HUES6 (cell line): Measurements from ENCODE around the gene AKAP10.
A peak's percentile ranks its signal among the peaks of the same experiment; 100 is the strongest.
"Not testable (repeated sequence)": the region's sequence is repeated elsewhere in the genome, so short reads cannot be mapped to it uniquely, and the experiment has no call there.

Source experiments
- H3K27ac ChIP-seq: 2 replicates; pipeline ENCODE4 v1.7.0; 2013; ENCODE audit warnings: low read depth, mild to moderate bottlenecking, low read length, inconsistent platforms
- H3K27me3 ChIP-seq: 2 replicates; pipeline ENCODE4 v1.6.1; 2013; ENCODE audit warnings: low read length; ENCODE audit not compliant: control insufficient read depth, insufficient read depth
- H3K36me3 ChIP-seq: 2 replicates; pipeline ENCODE4 v1.6.1; 2013; ENCODE audit warnings: low read length; ENCODE audit not compliant: control insufficient read depth, insufficient read depth
- H3K4me1 ChIP-seq: 2 replicates; pipeline ENCODE4 v1.6.1; 2013; ENCODE audit warnings: low read length; ENCODE audit not compliant: control insufficient read depth, insufficient read depth
- H3K4me3 ChIP-seq: 2 replicates; pipeline ENCODE4 v1.5.1; 2013; ENCODE audit warnings: low read depth, low read length
- H3K9ac ChIP-seq: one replicate; pipeline ENCODE4 v1.6.1; 2013; ENCODE audit warnings: mild to moderate bottlenecking, low read length
- H3K9me3 ChIP-seq: 2 replicates; pipeline ENCODE4 v1.6.1; 2013; ENCODE audit warnings: low read depth, low read length; ENCODE audit not compliant: control insufficient read depth, insufficient read depth

AKAP10 gene

GRCh38 chr17:19890001-19890400 lies 87.6 kb downstream of the AKAP10 start:
- H3K9me3 ChIP-seq = not testable (repeated sequence)

GRCh38 chr17:19886116-19886515 lies 91.5 kb downstream of the AKAP10 start:
- Histone ChIP-seq H3K4me1 (no peaks in the 10 kb centered on the region), H3K27me3 (no peaks in the 10 kb centered on the region), H3K4me3 (no peak overlapping the region), H3K36me3 (no peaks in the 10 kb centered on the region), H3K9ac (no peak overlapping the region), H3K27ac (no peak overlapping the region), H3K9me3 (no peaks in the 10 kb centered on the region)

More at GRCh38 chr17:19890001-19890400, 87.6 kb downstream of the AKAP10 start:
- not testable (repeated sequence) for H3K4me3 ChIP-seq, H3K27me3 ChIP-seq, H3K4me1 ChIP-seq, H3K27ac ChIP-seq, H3K36me3 ChIP-seq, H3K9ac ChIP-seq

DNA sequence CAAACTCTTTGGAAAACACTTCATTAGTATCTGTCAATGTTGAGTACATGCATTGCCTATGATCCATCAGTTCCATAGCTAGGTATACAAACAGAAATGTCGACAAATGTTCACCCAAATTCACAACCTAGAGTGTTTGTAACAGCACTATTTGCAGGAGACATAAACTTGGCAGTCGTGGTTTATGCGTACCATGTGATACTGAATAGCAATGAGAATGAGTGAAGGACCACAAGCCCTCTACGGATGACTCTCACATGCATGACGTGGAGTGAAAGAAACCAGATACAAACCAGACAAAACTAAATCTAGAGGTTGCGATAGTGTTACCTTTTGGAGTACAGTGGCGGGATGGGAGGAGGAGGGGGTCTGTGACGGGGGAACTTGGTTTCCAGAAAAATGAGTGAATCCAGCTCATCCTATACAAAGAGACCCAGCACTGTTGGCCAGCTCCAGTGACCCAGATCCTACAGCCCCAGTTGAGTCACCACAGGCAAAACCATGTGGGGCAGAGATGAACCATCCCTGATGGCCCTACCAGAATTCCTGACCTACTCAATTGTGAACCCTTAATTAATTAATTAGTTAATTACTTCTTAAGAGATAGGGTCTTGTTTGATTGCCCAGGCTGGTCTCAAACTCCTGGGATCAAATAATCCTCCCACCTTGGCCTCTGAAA lies 94.0 kb downstream of the AKAP10 start:
- no peaks in the 10 kb centered on the region for H3K9me3 ChIP-seq
- H3K36me3 ChIP-seq = no peaks in the 10 kb centered on the region
- H3K27me3 ChIP-seq = no peaks in the 10 kb centered on the region
- no peak overlapping the region for H3K9ac ChIP-seq
- no peak overlapping the region for H3K4me3 ChIP-seq
- no peaks in the 10 kb centered on the region for H3K4me1 ChIP-seq
- no peak overlapping the region for H3K27ac ChIP-seq

DNA sequence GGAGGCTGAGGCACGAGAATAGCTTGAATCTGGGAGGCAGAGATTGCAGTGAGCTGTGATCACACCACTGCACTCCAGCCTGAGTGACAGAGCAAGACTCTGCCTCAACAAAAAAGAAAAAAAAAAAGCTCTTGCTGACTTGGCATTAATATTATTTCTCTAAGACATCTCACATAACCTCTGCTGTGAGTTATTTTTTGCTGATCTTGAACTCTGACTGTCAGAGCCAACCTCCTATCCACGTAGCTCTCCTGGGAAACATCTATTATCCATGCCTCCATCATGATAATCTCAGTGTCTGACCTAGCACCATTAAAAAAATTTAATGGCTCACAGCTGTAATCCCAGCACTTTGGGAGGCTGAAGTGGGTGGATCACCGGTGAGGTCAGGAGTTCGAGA lies 97.2 kb downstream of the AKAP10 start:
- H3K36me3 ChIP-seq = no peaks in the 10 kb centered on the region
- H3K9me3 ChIP-seq = no peaks in the 10 kb centered on the region
- no peaks in the 10 kb centered on the region for H3K27me3 ChIP-seq
- H3K4me3 ChIP-seq = no peak overlapping the region
- H3K9ac ChIP-seq = no peak overlapping the region
- H3K4me1 ChIP-seq = no peaks in the 10 kb centered on the region
- no peak overlapping the region for H3K27ac ChIP-seq

GRCh38 chr17:19877364-19877945 lies 100.2 kb downstream of the AKAP10 start:
- Histone ChIP-seq H3K27ac (no peak overlapping the region), H3K27me3 (no peaks in the 10 kb centered on the region), H3K4me3 (no peak overlapping the region), H3K9ac (no peak overlapping the region), H3K36me3 (no peaks in the 10 kb centered on the region), H3K9me3 (no peaks in the 10 kb centered on the region), H3K4me1 (no peaks in the 10 kb centered on the region)

DNA sequence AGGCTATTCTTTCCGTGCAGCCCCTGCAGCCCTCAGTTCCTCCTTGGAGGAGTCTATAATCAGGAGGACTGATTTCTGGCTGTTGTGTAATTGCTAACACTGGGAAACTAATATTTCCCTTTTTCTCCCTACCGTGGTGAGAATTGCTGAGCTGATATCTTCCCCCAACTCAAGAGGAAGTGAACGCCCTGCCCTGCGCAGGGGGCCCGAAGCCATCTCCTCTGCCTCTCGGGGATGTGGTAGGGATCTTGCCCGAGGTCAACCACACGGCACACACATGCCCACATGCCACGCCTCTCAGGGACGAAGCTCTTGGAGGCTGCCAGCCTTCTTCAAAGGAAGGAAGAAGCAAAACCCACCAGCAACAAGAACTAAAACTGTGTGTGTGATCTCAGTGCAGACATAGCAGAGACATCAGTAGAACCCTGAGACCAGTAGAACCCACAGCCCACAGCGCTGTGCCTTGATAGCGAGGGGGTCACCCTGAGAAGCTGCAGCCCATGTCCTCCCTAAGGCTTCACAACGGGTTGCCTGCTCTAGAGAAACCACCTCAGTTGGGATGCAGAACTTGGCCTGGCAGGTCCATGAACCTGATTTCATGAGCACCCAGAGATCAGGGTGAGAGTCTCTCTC lies 101.0 kb downstream of the AKAP10 start:
- Histone ChIP-seq H3K4me1 (no peaks in the 10 kb centered on the region), H3K4me3 (no peak overlapping the region), H3K9ac (no peak overlapping the region), H3K27me3 (no peaks in the 10 kb centered on the region), H3K9me3 (no peaks in the 10 kb centered on the region), H3K27ac (no peak overlapping the region), H3K36me3 (no peaks in the 10 kb centered on the region)

GRCh38 chr17:19874256-19874655 lies 103.4 kb downstream of the AKAP10 start:
- no peaks in the 10 kb centered on the region for H3K36me3 ChIP-seq
- no peaks in the 10 kb centered on the region for H3K27me3 ChIP-seq
- no peak overlapping the region for H3K4me3 ChIP-seq
- H3K4me1 ChIP-seq = no peaks in the 10 kb centered on the region
- H3K27ac ChIP-seq = no peak overlapping the region
- no peak overlapping the region for H3K9ac ChIP-seq
- no peaks in the 10 kb centered on the region for H3K9me3 ChIP-seq

DNA sequence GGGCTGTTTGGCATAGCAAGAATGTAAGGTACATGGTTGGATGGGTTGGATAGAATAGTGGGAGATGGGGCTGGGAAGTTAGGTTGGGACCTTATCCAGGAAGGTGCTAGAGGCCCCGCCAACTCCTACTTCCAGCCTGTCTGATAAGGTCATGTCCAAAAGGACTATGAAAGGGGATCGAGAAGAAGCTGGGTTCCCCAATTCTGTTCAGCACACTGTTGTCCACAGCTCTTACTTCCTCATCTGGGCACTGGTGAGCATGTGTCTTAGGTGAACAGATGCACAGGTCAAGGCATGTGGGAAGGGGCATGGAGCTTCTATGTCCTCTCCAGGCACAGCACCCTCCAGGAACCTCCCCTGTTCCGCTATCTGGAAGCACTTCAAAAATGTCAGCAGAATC lies 104.3 kb downstream of the AKAP10 start:
- H3K9ac ChIP-seq = no peak overlapping the region
- no peaks in the 10 kb centered on the region for H3K36me3 ChIP-seq
- no peaks in the 10 kb centered on the region for H3K9me3 ChIP-seq
- H3K4me3 ChIP-seq = no peak overlapping the region
- H3K4me1 ChIP-seq = no peaks in the 10 kb centered on the region
- H3K27ac ChIP-seq = no peak overlapping the region
- H3K27me3 ChIP-seq = peaks cover 8% of the 10 kb centered on the region

GRCh38 chr17:19868079-19868395 lies 109.6 kb downstream of the AKAP10 start:
- Histone ChIP-seq H3K27ac (no peak overlapping the region), H3K4me3 (peak overlapping the region; percentile 77), H3K27me3 (peaks cover 13% of the 10 kb centered on the region), H3K9me3 (no peaks in the 10 kb centered on the region), H3K36me3 (no peaks in the 10 kb centered on the region), H3K4me1 (peaks cover 3% of the 10 kb centered on the region; the same call in 1 of the 2 replicates), H3K9ac (peak overlapping the region; percentile 79)

- Histone ChIP-seq H3K36me3 (no peaks in the 10 kb centered on the region), H3K4me1 (peaks cover 3% of the 10 kb centered on the region; the same call in 1 of the 2 replicates), H3K9ac (peak within 1 kb of the TSS; percentile 79), H3K27me3 (peaks cover 13% of the 10 kb centered on the region), H3K27ac (no peak within 1 kb of the TSS), H3K9me3 (no peaks in the 10 kb centered on the region), H3K4me3 (peak within 1 kb of the TSS; percentile 77)
Measured at GRCh38 chr17:19867329-19868078, 110.1 kb downstream of the AKAP10 start, which contains the start of gene ULK2. Gene ULK2 (minus strand): TSS chr17:19867936. CDS start chr17:19867417, 519 bp downstream.

- no peaks in the 10 kb centered on the region for H3K36me3 ChIP-seq
- H3K9ac ChIP-seq = peak overlapping the region; percentile 79
- H3K9me3 ChIP-seq = no peaks in the 10 kb centered on the region
- H3K27ac ChIP-seq = no peak overlapping the region
- H3K4me3 ChIP-seq = peak overlapping the region; percentile 77
- peaks cover 13% of the 10 kb centered on the region for H3K27me3 ChIP-seq
- peaks cover 3% of the 10 kb centered on the region; the same call in 1 of the 2 replicates for H3K4me1 ChIP-seq
Measured at GRCh38 chr17:19867079-19867328, 110.6 kb downstream of the AKAP10 start.
